GM12891 (cell line): ENCODE data around the gene HIGD2A.

Source experiments
- DNase-seq: peaks from one replicate; pipeline ENCODE4 v3.0.0; 2011; ENCODE audit warnings: low spot score; ENCODE audit not compliant: insufficient read length
- FAIRE-seq: peaks from 2 replicates; lab custom pipeline; 2011; peaks lifted over from hg19 to GRCh38; lab: Jason Lieb, UNC
- PAX5 ChIP-seq: IDR thresholded peaks from 2 replicates; pipeline ENCODE4 v1.6.1; 2011; ENCODE audit warnings: low read length, moderate library complexity, mild to moderate bottlenecking; ENCODE audit not compliant: insufficient read depth, severe bottlenecking
- POLR2A ChIP-seq: IDR thresholded peaks from 2 replicates; pipeline ENCODE4 v1.6.1; 2011; ENCODE audit warnings: low read depth, low read length, control low read depth
- POLR2AphosphoS5 ChIP-seq: IDR thresholded peaks from 2 replicates; pipeline ENCODE4 v1.6.1; 2011; ENCODE audit warnings: low read depth, low read length, control low read depth
- POU2F2 ChIP-seq: IDR thresholded peaks from 2 replicates; pipeline ENCODE4 v1.6.1; 2011; ENCODE audit warnings: low read depth, mild to moderate bottlenecking, control low read depth, low read length, moderate library complexity
- SPI1 ChIP-seq: IDR thresholded peaks from 2 replicates; pipeline ENCODE4 v1.6.1; 2011; ENCODE audit warnings: low read depth, low read length, control low read depth
- TAF1 ChIP-seq: IDR thresholded peaks from 2 replicates; pipeline ENCODE4 v1.6.1; 2011; ENCODE audit warnings: low read depth, low read length, control low read depth

HIGD2A gene

DNA sequence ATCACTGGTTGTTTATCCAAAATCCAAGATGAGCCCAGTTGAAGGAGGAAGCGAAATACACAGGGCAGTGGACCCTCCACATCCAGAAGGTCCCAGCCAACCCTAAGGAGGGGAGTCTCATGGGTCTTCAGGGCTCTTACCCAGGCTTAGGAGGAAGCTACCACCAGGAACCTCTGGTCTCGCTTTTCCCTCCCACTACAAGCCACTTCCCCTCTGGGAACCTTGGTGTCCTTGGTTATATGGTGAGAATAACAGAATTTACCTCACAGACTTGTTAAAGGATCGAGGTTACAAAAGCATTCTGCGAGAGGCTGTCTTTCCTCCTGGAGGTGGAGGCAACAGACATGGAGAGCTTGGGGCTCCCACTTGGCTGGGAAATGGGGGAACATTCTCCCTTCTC, 3.4 kb downstream of the HIGD2A start:
- FAIRE-seq = no peak
- TF ChIP-seq PAX5 = no peak
- TF ChIP-seq TAF1 = no peak
- TF ChIP-seq POLR2AphosphoS5 = no peak
- TF ChIP-seq POU2F2 = no peak
- no peak for TF ChIP-seq POLR2A
- TF ChIP-seq SPI1 = no peak
- DNase-seq = no peak

DNA sequence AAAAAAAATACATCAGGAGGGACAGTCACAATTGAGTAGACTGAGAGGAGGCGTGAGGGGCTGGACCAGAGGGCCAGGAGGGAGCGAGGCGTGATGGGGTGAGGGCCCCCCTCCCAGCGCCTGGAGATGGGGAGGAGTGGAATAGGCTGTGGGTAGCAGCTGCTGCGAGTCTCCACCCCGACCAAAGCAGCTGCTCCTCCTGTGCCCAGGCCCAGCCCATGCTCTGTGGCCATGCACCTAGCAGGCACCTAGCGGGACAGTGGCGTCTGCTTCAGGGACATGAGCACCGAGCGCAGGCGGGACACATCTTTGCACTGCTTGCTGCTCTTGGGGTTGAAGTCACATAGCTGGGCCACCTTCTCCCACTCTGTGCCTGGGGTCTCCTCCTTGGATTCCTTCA, 4.0 kb downstream of the HIGD2A start:
- no peak for TF ChIP-seq TAF1
- no peak for DNase-seq
- FAIRE-seq = no peak

DNA sequence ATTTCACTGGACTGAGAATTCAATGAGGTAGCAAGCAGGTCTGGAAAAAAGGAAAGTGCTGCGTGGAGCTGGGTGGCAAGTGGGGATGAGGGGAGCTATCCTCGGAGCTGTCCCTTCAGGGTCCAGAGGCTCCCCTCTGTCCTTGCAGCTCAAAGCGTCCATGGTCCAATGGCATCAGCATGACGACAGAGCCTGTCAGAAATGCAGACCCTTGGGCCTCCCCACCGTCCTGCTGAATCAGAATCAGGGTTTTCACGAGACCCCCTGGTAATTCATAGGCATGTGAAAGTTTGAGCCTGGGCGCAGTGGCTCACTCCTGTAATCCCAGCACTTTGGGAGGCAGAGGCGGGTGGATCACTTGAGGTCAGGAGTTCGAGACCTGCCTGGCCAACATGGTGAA, 5.5 kb downstream of the HIGD2A start:
- TF ChIP-seq SPI1 (no peak), POLR2A (no peak), PAX5 (no peak), POLR2AphosphoS5 (no peak), TAF1 (no peak), POU2F2 (no peak)
- FAIRE-seq (no peak), DNase-seq (no peak)

DNA sequence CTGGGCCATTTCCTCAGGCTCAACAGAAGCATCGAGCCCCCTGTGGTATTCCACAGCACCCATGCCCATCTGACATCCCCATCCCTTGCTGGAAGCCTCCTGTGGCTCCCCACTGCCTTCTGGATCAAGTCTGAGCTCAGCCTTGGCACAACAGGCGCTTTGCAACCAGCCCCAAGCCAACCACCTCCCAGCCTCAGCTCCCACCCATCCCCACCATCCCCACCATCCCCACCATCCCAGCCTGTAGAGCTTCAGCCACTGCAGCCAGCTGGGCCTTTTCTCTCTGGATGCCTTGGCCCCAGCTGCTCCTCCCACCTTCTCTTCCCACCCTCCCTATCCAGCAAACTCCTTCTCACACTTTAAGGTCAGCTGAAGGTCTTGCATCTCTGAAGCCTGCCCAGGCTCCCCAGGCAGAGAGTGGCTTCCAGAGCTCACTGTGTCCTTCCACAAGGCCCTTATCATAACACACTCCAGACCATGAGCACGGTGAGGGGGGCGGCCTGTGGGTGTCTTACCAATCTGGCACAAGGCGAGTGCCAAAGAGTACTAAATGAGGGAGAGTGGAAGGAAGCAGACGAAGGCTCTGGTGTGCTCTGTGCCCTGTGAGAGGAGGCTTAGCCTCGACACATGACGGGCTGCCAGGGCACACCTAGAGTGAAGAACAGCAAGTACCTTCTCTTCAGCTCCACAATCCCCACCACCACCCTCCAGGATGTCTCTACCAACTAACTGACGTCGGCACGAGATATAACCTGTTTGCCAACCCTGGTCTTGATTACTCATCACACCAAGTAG, 6.5 kb downstream of the HIGD2A start:
- TF ChIP-seq POLR2AphosphoS5 = no peak
- no peak for TF ChIP-seq TAF1
- TF ChIP-seq SPI1 = no peak
- FAIRE-seq = no peak
- DNase-seq = no peak

DNA sequence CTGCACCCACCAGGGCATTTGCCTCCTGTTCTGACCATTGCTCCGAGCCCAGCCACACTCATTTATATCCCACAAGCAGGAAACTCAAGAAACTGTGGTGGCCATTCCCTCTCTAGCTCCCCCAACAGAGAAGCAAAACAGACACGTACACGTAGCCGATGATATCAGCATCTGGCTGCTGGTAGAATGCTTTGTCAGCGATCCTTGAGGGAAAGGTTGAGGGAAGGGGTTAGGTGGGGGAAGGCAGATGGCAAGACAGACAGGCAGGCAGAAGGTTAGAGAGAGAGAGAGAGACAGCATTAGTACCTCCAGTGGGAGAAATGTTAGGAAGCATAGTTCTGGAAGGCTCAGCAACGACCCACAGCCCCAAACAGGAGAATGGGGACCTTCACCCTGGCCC, 7.8 kb downstream of the HIGD2A start:
- TF ChIP-seq SPI1 (no peak), POLR2A (no peak), TAF1 (no peak), POU2F2 (no peak), PAX5 (no peak), POLR2AphosphoS5 (no peak)
- DNase-seq (no peak), FAIRE-seq (no peak)

DNA sequence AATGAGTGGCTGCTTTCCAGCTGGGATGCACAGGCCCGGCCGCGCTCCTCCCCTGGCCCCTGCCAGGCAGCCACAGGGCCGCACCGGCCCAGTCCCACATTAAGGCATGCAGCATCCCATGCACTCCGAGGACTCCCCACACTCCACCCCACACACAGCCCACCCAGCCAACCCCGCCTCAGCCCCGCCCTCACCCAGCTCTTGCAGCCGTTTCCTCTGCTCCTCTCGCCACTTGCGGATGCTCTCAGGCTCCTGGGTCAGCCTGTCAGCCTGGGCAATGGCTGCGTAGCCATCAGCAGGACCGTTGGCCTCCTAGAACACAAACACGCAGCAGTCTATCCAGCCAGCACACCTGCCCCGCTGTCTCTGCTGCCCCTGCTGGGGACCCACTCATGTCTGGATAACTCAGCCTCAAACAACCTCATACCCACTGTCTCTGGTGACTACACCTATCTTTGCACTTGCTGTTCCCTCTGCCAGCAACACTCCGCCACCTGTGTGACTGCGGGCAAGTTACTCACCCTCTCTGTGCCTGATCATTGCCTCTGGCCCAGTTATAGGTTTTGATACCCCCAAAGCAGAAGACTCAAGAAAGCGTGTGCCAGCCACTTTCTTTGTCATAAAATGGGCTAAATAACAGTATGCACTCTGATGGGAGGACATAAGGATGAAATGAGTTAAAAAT, 9.3 kb downstream of the HIGD2A start:
- no peak for DNase-seq
- no peak for FAIRE-seq
- TF ChIP-seq SPI1 (no peak), TAF1 (no peak), POLR2A (no peak)

DNA sequence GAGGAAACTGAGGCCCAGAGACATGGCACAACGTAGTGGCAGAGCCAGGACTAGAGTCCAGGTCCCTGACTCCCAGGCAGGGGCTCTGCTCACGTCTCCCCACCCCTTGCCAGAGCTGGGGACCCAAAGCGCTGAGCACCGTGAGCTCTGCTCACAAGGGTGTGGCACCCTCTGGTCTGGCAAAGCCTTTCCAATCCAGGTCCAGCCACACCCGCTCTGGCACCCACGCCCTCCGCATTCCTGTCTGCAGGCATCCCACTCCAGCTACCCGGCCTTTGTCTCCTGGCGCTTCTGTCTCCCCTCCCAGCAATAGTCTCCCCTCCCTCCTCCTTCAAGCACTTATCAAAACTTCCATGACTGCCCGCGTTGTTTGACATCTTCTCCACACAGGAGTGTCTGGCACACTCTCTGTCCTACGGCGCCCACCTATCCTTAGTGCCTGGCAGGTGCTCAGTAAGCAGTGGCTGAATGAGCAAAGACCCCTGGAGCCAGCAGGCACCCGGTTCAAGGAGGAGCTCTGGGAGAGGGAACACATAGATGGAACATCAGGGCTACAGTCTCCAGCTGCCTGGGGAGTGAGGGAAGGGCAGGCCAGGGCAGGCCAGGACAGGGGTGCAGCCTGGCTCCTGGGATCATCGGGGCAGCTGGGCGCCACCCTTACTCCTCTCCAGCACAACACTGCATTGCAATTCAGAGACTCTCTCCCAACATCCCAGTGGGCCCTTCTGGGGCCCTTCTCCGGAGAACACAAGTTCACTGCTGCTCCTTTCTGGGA, 12.0 kb downstream of the HIGD2A start:
- FAIRE-seq (no peak), DNase-seq (no peak)
- TF ChIP-seq TAF1 = no peak
- no peak for TF ChIP-seq PAX5
- no peak for TF ChIP-seq SPI1
- TF ChIP-seq POLR2A = no peak

DNA sequence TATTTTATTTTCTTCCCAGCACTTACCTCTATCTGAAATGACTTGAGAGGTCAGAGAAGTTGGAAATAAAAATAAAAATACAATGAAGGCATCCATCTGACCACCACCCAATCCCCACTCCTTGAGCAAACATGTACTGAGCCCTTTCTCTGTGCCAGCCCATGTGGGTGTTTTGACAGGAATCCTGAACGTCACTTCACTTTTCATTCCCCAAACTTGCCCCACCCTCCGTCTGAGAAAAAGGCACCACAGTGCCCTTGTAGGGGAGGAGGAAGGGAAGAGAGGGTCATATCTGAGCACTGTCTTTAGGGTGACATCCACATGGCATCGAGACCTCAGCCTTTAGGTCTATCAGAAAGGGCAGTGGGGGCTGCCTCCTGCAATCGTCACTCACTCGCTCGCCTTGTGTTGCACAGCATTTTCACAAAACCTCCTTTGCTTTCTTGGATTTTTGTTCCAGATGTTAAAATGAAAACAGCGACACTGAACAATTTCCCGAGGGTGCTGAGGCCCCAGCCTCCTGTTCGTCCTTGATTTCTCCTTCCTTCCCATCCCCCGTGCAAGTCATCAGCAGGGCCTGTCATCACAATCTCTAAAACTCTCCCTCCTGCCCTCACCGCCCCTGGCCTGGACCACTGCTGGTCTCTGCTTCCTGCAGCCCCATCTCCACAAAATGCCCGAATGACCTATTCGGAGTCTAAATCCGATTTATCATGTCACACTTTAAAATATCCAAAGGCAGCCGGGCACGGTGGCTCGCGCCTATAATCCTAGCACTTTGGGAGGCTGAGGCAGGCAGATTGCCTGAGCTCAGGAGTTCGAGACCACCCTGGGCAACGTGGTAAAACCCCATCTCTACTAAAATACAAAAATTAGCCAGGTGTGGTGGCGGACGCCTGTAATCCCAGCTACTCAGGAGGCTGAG, 13.0 kb downstream of the HIGD2A start:
- TF ChIP-seq POU2F2 (no peak), SPI1 (no peak), POLR2A (no peak), TAF1 (no peak), POLR2AphosphoS5 (no peak)
- FAIRE-seq (no peak), DNase-seq (no peak)
